A673 (cell line): Measurements from ENCODE around the gene IMMP2L. TPM values are rescaled to one million over a fixed set of nuclear protein-coding genes. Genes with fewer than 3 reads are reported as not detected.

Experiments
- BruUV-seq: library from RNA; stranded (reverse); fragments of 400-500 nt; replicated peaks from 2 replicates; lab custom pipeline; 2021; lab: Mats Ljungman, UMichigan
- CTCF ChIA-PET: fragments of 300-600 bp; sonication (Branson Sonifier 250); formaldehyde crosslinking; loops from one replicate; lab custom pipeline; 2022; ENCODE audit warnings: antibody characterized with exemption; lab: Charles Lee
- POLR2A ChIA-PET: fragments of 300-600 bp; sonication (Branson Sonifier 250); formaldehyde crosslinking; loops from one replicate; lab custom pipeline; 2022; ENCODE audit warnings: antibody characterized with exemption; ENCODE audit not compliant: low non-redundant PET; lab: Charles Lee
- DNase-seq: peaks from one replicate; pipeline ENCODE4 v3.0.0-alpha.2; 2015; ENCODE audit warnings: low spot score
- H3K27ac ChIP-seq: fragments of 200-600 bp; sonication (generic); 2 replicates; pipeline ENCODE4 v1.5.1; 2016; ENCODE audit warnings: mixed run types, low read depth, mild to moderate bottlenecking, mixed read lengths, antibody characterized with exemption, low read length; ENCODE audit not compliant: poor library complexity, severe bottlenecking
- H3K27me3 ChIP-seq: fragments of 200-600 bp; sonication (generic); replicated peaks from 2 replicates; pipeline ENCODE4 v1.6.1; 2017; ENCODE audit warnings: mixed run types, low read depth, mild to moderate bottlenecking, mixed read lengths, antibody characterized with exemption, low read length; ENCODE audit not compliant: insufficient read depth, poor library complexity
- H3K36me3 ChIP-seq: fragments of 200-600 bp; sonication (generic); 2 replicates; pipeline ENCODE4 v1.6.1; 2016; ENCODE audit warnings: mixed run types, mild to moderate bottlenecking, mixed read lengths, antibody characterized with exemption, low read length; ENCODE audit not compliant: insufficient read depth, poor library complexity, severe bottlenecking
- H3K4me1 ChIP-seq: fragments of 200-600 bp; sonication (generic); 2 replicates; pipeline ENCODE4 v1.6.1; 2017; ENCODE audit warnings: mixed run types, mild to moderate bottlenecking, mixed read lengths, antibody characterized with exemption, low read length; ENCODE audit not compliant: insufficient read depth, poor library complexity, severe bottlenecking
- H3K4me3 ChIP-seq: fragments of 200-600 bp; sonication (generic); 2 replicates; pipeline ENCODE4 v1.5.1; 2016; ENCODE audit warnings: low read depth, mixed run types, mild to moderate bottlenecking, mixed read lengths, low read length; ENCODE audit not compliant: poor library complexity, severe bottlenecking
- H3K9me3 ChIP-seq: fragments of 200-600 bp; sonication (generic); 2 replicates; pipeline ENCODE4 v1.6.1; 2016; ENCODE audit warnings: mixed run types, low read depth, mild to moderate bottlenecking, mixed read lengths, antibody characterized with exemption, low read length; ENCODE audit not compliant: poor library complexity, severe bottlenecking
- CTCF ChIP-seq: fragments of 300-800, 200-600 bp; sonication (generic); conservative IDR thresholded peaks from 2 replicates; pipeline ENCODE4 v1.5.1; 2017; ENCODE audit warnings: low read depth, mild to moderate bottlenecking, antibody characterized with exemption, low read length, moderate library complexity, mixed read lengths
- EZH2 ChIP-seq: fragments of 200-600 bp; sonication (generic); IDR thresholded peaks from 2 replicates; pipeline ENCODE4 v1.6.1; 2017; ENCODE audit warnings: borderline replicate concordance, low read depth, mild to moderate bottlenecking, mixed read lengths, antibody characterized with exemption, low read length; ENCODE audit not compliant: poor library complexity, severe bottlenecking
- intact Hi-C: fragments of 100-400 bp; cut with micrococcal nuclease; formaldehyde crosslinking; loops from one replicate; pipeline ENCODE4 v1.10.0; 2022; ENCODE audit not compliant: unreplicated experiment
- total RNA-seq: library from RNA; stranded (reverse); gene quantifications from 2 replicates; pipeline ENCODE4 v1.2.3, GENCODE V29; 2021

Gene IMMP2L
- total RNA-seq, 1 experiment from 2014 or later, result 10.0 TPM

GRCh38 chr7:111140091-111140865, 422.0 kb downstream of the IMMP2L start:
- intact Hi-C loops, result no loop called here
- H3K27ac ChIP-seq, result no peak overlapping the region
- DNase-seq, result no peak
- ChIA-PET CTCF (no interaction called here), POLR2A (no interaction called here)
- no peaks in the 10 kb centered on the region for H3K27me3 ChIP-seq
- H3K4me3 ChIP-seq, result no peak overlapping the region
- TF ChIP-seq EZH2 (no peak), CTCF (no peak)
- BruUV-seq, result no TSS peak
- H3K9me3 ChIP-seq, result no peaks in the 10 kb centered on the region
- H3K36me3 ChIP-seq, result no peaks in the 10 kb centered on the region
- H3K4me1 ChIP-seq, result peaks cover 25% of the 10 kb centered on the region

GRCh38 chr7:111138586-111138985, 423.7 kb downstream of the IMMP2L start:
- no peaks in the 10 kb centered on the region for H3K27me3 ChIP-seq
- peaks cover 25% of the 10 kb centered on the region for H3K4me1 ChIP-seq
- ChIA-PET CTCF (interaction anchor here (0.6 kb wide), 1 partner anchor 52 kb away, joined by 17 read pairs; no protein-coding TSS in a partner anchor), POLR2A (interaction anchor here (0.6 to 0.7 kb wide), 2 partner anchors 99 to 107 kb away, joined by 4 read pairs; no protein-coding TSS in a partner anchor)
- TF ChIP-seq CTCF (no peak), EZH2 (no peak)
- H3K27ac ChIP-seq, result peak overlapping the region; percentile 74
- intact Hi-C loops, result no loop called here
- no peaks in the 10 kb centered on the region for H3K36me3 ChIP-seq
- no TSS peak for BruUV-seq
- H3K9me3 ChIP-seq, result no peaks in the 10 kb centered on the region
- H3K4me3 ChIP-seq, result no peak overlapping the region
- no peak for DNase-seq

- ChIA-PET CTCF (interaction anchor here (0.6 kb wide), 1 partner anchor 51 kb away, joined by 17 read pairs; no protein-coding TSS in a partner anchor), POLR2A (interaction anchor here (0.6 to 0.7 kb wide), 2 partner anchors 99 to 107 kb away, joined by 4 read pairs; no protein-coding TSS in a partner anchor)
- Histone ChIP-seq H3K9me3 (no peaks in the 10 kb centered on the region), H3K27me3 (no peaks in the 10 kb centered on the region), H3K4me1 (peaks cover 25% of the 10 kb centered on the region), H3K36me3 (no peaks in the 10 kb centered on the region), H3K27ac (peak overlapping the region; percentile 74), H3K4me3 (peak overlapping the region; percentile 5)
- intact Hi-C loops, result no loop called here
- BruUV-seq, result no TSS peak
- TF ChIP-seq EZH2 (no peak), CTCF (no peak)
- peak; percentile 87 for DNase-seq
These were observed 424.1 kb downstream of the IMMP2L start for GRCh38 chr7:111138193-111138569.
